PC-9 (cell line): ENCODE measurements around the gene WDR27. TPM values are rescaled to one million over a fixed set of nuclear protein-coding genes. Genes with fewer than 3 reads are reported as not detected.

Source experiments
- BruUV-seq: library from RNA; stranded (reverse); fragments of 400-500 nt; replicated peaks from 2 replicates; lab custom pipeline; 2021; lab: Mats Ljungman, UMichigan
- CTCF ChIA-PET: fragments of 300-600 bp; sonication (Branson Sonifier 250); formaldehyde crosslinking; loops from one replicate; lab custom pipeline; 2022; ENCODE audit warnings: antibody characterized with exemption; lab: Charles Lee
- POLR2A ChIA-PET: fragments of 300-600 bp; sonication (Branson Sonifier 250); formaldehyde crosslinking; loops from one replicate; lab custom pipeline; 2022; ENCODE audit warnings: antibody characterized with exemption; ENCODE audit not compliant: unreplicated experiment; lab: Charles Lee
- DNase-seq, 2 experiments: peaks; one replicate each; pipeline versions ENCODE4 v3.0.0 to v3.0.0-alpha.2; 2015 to 2022; ENCODE audit warnings: mixed read lengths in 1 of 2
- H2AFZ ChIP-seq: fragments of 200-600 bp; sonication (generic); 2 replicates; pipeline ENCODE4 v1.8.1; 2017; ENCODE audit warnings: antibody characterized with exemption
- H3F3A ChIP-seq: fragments of 200-600 bp; sonication (generic); 2 replicates; pipeline ENCODE4 v1.8.1; 2017; ENCODE audit warnings: antibody characterized with exemption, mild to moderate bottlenecking, low read depth; ENCODE audit not compliant: insufficient read depth
- H3K27ac ChIP-seq: fragments of 200-600 bp; sonication (generic); 2 replicates; pipeline ENCODE4 v1.6.1; 2016; ENCODE audit warnings: mixed run types
- H3K27me3 ChIP-seq: fragments of 200-600 bp; sonication (generic); 2 replicates; pipeline ENCODE4 v1.6.1; 2016; ENCODE audit warnings: low read depth, mixed run types; ENCODE audit not compliant: insufficient read depth
- H3K36me3 ChIP-seq: fragments of 200-600 bp; sonication (generic); 2 replicates; pipeline ENCODE4 v1.6.1; 2016; ENCODE audit warnings: low read depth, mixed run types
- H3K4me1 ChIP-seq: fragments of 200-600 bp; sonication (generic); replicated peaks from 2 replicates; pipeline ENCODE4 v1.6.1; 2016; ENCODE audit warnings: mixed run types; ENCODE audit not compliant: insufficient read depth
- H3K4me2 ChIP-seq: fragments of 200-600 bp; sonication (generic); 2 replicates; pipeline ENCODE4 v1.6.1; 2017; ENCODE audit warnings: mixed run types
- H3K4me3 ChIP-seq: fragments of 200-600 bp; sonication (generic); 2 replicates; pipeline ENCODE4 v1.6.1; 2016; ENCODE audit warnings: mixed run types
- H3K79me2 ChIP-seq: fragments of 200-600 bp; sonication (generic); 2 replicates; pipeline ENCODE4 v1.6.1; 2017; ENCODE audit warnings: low read depth, mixed run types
- H3K9me2 ChIP-seq: fragments of 200-600 bp; sonication (generic); 2 replicates; pipeline ENCODE4 v1.8.1; 2017; ENCODE audit warnings: mild to moderate bottlenecking; ENCODE audit not compliant: insufficient read depth
- H3K9me3 ChIP-seq: fragments of 200-600 bp; sonication (generic); 2 replicates; pipeline ENCODE4 v1.8.1; 2016; ENCODE audit warnings: low read depth; ENCODE audit not compliant: insufficient read depth
- H4K20me1 ChIP-seq: fragments of 200-600 bp; sonication (generic); 2 replicates; pipeline ENCODE4 v1.8.1; 2017; ENCODE audit not compliant: insufficient read depth
- CTCF ChIP-seq: fragments of 200-600 bp; sonication (generic); conservative IDR thresholded peaks from 2 replicates; pipeline ENCODE4 v1.6.1; 2017; ENCODE audit warnings: mixed run types, antibody characterized with exemption, mild to moderate bottlenecking, moderate library complexity
- EZH2 ChIP-seq: fragments of 200-600 bp; sonication (generic); IDR thresholded peaks from 2 replicates; pipeline ENCODE4 v1.8.0; 2017; ENCODE audit warnings: antibody characterized with exemption, low read depth
- intact Hi-C: fragments of 100-400 bp; cut with micrococcal nuclease; formaldehyde crosslinking; loops from one replicate; pipeline ENCODE4 v1.10.0; 2022; ENCODE audit not compliant: unreplicated experiment
- total RNA-seq: library from RNA; stranded (reverse); gene quantifications from 2 replicates; pipeline ENCODE4 v1.2.3, GENCODE V29; 2021

Gene WDR27
- total RNA-seq, 1 experiment from 2014 or later, result 54.2 TPM

- 0 out of 2 replicates have a peak, but pooled peaks cover under 1% of the 10 kb centered on the region for H4K20me1 ChIP-seq
- DNase-seq, result no peak
- no peak overlapping the region for H3K4me2 ChIP-seq
- no peaks in the 10 kb centered on the region for H3K27me3 ChIP-seq
- no peaks in the 10 kb centered on the region for H3K9me3 ChIP-seq
- H3K4me3 ChIP-seq, result no peak overlapping the region
- H2AFZ ChIP-seq, result no peak overlapping the region
- no peak overlapping the region for H3K27ac ChIP-seq
- TF ChIP-seq CTCF (no peak), EZH2 (no peak)
- no peaks in the 10 kb centered on the region for H3K9me2 ChIP-seq
- H3K79me2 ChIP-seq, result no peaks in the 10 kb centered on the region
- BruUV-seq, result no TSS peak
- CTCF ChIA-PET, result no interaction called here
- intact Hi-C loops, result no loop called here
- no peaks in the 10 kb centered on the region for H3K36me3 ChIP-seq
- H3F3A ChIP-seq, result no peaks in the 10 kb centered on the region
- H3K4me1 ChIP-seq, result no peaks in the 10 kb centered on the region
- POLR2A ChIA-PET, result no interaction called here
Observed at GRCh38 chr6:169741344-169741743, 39.5 kb upstream of the WDR27 start.

DNA sequence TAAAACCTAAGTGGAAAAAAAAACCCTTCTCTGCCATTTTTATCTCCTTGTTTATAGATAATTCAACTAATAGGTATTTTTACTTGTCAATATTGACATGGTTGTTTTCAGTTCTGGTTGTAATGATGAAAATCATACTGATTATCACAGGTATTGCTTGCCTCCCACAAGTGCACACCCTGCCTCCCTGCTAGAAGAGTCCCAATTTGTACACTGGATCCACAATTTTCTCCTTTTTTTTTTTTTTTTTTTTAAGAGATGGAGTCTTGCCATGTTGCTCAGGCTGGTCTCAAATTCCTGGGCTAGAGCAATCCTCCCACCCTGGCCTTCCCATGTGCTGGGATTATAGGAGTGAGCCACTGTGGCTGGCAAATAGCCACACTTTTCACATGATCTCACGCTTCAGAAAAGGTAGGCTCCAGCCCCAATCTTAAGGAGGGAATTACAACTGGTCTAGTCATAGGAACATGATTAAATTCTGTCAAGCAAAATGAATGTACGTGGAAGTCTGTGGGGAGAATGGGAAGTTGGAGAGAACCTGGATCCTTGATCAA is 37.2 kb upstream of the WDR27 start:
- Histone ChIP-seq H3K36me3 (no peaks in the 10 kb centered on the region), H3F3A (no peaks in the 10 kb centered on the region), H3K4me3 (no peak overlapping the region), H3K4me1 (no peaks in the 10 kb centered on the region), H3K9me2 (no peaks in the 10 kb centered on the region), H2AFZ (no peak overlapping the region), H3K9me3 (no peaks in the 10 kb centered on the region), H3K27me3 (no peaks in the 10 kb centered on the region; the same call in 1 of the 2 replicates), H3K4me2 (no peak overlapping the region), H3K27ac (no peak overlapping the region), H3K79me2 (no peaks in the 10 kb centered on the region), H4K20me1 (no peaks in the 10 kb centered on the region)
- intact Hi-C loops, result no loop called here
- BruUV-seq, result no TSS peak
- ChIA-PET POLR2A (no interaction called here), CTCF (no interaction called here)
- no peak for DNase-seq
- TF ChIP-seq EZH2 (no peak), CTCF (no peak)

DNA sequence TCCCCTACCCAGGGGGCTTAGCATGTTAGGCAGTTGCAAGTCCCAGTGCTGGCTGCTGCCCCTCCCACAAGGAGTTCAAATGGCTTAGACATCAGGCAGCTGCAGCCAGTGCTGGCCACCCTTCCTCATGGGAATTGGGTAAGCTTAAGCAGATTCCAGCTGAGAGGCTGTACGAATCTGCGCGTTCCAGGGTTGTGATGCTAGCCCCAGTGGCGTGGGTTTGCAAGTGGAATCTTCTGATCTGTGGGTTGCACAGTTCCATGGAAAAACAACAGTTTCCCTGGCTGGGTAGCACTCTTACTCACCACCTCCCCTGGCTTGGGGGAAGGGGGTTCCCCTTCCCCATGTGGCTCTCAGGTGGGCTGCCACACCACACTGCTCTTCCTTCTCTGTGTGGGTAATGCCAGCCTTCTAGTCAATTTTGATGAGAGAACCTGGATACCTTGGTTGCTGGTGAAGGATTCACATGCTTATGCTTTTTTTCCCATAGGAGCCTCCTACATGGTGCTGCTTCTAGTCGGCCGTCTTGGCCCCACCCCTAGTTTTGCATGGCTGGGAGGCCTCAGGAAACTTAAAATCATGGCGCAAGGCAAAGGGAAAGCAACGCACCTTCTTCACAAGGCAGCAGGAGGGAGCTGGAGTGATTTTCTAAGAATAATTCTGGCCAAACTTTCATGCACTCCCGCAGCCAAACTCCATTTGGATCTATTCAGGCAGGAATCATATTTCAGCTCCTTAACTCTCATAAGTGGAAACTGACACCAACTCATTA is 36.6 kb upstream of the WDR27 start:
- no peak for DNase-seq
- Histone ChIP-seq H3F3A (no peaks in the 10 kb centered on the region), H3K4me2 (no peak overlapping the region), H2AFZ (no peak overlapping the region), H3K4me3 (no peak overlapping the region), H4K20me1 (no peaks in the 10 kb centered on the region), H3K9me3 (no peaks in the 10 kb centered on the region), H3K27me3 (no peaks in the 10 kb centered on the region; the same call in 1 of the 2 replicates), H3K4me1 (no peaks in the 10 kb centered on the region), H3K36me3 (no peaks in the 10 kb centered on the region), H3K9me2 (no peaks in the 10 kb centered on the region), H3K27ac (no peak overlapping the region), H3K79me2 (no peaks in the 10 kb centered on the region)
- ChIA-PET CTCF (no interaction called here), POLR2A (no interaction called here)
- BruUV-seq, result no TSS peak
- intact Hi-C loops, result no loop called here
- TF ChIP-seq EZH2 (no peak), CTCF (no peak)
